ENCODE results near the gene SYNPO.

The SYNPO gene

DNA sequence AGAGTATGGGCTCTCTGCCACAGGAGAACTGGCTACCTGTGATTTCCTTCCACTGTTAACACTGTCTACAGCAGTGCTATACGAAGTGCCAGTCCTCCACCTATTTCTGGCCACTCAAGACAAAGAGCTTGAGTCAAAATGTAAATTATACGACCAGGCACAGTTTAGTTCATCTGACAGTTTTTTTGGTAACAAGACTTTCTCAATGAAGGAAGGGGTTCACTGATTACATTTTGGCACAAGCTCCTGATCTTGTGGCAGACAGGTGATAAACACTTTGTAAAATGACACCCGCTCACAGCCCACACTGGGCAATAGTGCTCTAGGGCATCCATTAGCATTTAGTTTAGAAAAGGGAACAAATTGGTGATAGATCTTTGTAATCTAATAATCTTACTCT is 51.8 kb downstream of the SYNPO start:
- H3K4me3 ChIP-seq (ENCODE audit: low read depth, low read length), result no peak overlapping the region
- TF ChIP-seq, protein P1, sequence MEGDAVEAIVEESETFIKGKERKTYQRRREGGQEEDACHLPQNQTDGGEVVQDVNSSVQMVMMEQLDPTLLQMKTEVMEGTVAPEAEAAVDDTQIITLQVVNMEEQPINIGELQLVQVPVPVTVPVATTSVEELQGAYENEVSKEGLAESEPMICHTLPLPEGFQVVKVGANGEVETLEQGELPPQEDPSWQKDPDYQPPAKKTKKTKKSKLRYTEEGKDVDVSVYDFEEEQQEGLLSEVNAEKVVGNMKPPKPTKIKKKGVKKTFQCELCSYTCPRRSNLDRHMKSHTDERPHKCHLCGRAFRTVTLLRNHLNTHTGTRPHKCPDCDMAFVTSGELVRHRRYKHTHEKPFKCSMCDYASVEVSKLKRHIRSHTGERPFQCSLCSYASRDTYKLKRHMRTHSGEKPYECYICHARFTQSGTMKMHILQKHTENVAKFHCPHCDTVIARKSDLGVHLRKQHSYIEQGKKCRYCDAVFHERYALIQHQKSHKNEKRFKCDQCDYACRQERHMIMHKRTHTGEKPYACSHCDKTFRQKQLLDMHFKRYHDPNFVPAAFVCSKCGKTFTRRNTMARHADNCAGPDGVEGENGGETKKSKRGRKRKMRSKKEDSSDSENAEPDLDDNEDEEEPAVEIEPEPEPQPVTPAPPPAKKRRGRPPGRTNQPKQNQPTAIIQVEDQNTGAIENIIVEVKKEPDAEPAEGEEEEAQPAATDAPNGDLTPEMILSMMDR (conservative IDR thresholded peaks at IDR 0.05; ENCODE audit: low read depth, low read length), result no peak
- DNase-seq (ENCODE audit: low read depth), result no peak

DNA sequence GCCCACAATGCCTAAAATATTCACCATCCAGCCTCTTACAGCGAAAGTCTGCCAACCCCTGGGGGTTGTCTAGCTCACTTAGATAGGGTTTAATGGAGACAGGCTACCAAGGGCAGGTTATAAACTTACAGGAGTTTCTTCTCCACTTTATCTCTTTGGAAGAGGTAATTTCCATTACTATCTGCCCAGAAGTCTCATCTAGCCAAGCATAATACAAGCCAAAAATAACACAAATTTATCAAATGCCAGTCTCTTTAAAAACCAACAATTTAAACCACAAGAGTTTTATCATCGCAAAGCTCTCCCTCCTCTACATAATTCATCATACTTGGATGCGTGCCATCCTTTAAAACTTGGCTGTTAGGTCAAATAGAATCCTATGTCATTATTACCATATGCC is 54.2 kb downstream of the SYNPO start:
- TF ChIP-seq, protein P1 (conservative IDR thresholded peaks at IDR 0.05; ENCODE audit: low read depth, low read length), result no peak
- peak; percentile 53 for DNase-seq (ENCODE audit: low read depth)
- H3K4me3 ChIP-seq (ENCODE audit: low read depth, low read length), result no peak overlapping the region

DNA sequence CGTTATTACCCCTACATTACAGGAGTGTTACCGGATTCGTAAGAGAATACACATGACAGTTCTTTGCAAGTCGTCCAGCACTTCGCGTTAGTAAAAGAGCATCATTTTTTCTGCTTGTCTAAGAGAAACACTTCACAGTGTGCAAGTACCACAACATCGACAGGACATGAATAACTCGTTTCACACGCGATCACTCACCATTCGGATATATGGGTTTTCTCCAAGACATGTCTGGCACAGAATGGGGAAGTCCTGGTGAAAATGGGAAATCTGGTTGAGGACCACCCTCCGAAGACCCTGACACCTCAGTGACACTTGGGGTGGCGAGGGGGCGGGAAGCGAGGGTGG is 59.8 kb downstream of the SYNPO start:
- DNase-seq (ENCODE audit: low read depth), result no peak
- TF ChIP-seq, protein P1 (conservative IDR thresholded peaks at IDR 0.05; ENCODE audit: low read depth, low read length), result no peak

DNA sequence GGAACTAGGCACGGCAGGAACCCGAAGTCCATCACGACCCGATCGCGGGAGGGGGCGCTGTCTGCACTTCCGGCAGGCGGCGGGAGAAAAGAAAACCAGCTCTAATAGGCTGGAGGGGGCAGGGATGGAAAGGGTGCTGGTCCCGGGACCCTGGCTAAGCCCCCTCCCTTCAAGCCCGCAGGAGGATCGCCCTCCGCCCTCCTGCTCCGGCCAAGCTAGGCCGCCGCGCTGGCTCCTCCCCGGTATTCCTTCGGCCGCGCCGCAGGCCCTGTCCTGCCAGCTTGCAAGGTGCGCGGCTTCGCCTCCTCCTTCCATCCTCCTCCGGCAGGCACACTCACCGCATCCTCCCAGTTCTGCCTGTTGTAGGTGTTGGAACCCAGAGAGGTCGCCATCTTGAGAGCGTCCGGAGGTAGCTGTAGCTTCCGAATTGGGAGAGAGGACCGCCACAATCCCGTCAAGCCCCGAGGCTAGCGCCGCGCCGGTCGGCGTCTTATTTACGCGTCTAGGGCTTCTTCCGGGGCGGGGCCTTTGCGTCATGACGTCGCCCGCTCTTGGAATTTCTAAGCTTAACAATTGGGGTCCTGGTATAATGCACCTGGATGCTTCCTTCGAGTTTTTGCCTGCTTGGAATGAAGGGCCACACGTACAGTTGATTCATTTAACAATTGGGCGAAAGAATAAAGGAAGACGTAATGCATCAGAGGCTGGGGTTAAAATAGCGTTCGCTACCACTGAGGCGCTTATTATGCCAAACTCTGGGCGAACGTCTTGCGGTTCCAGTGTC is 60.3 kb downstream of the SYNPO start, which contains the start of gene RBM22:
TSS of gene RBM22 (minus strand) at position 469 of the 784 bp plus-strand sequence. CDS start at position 392, 77 bp downstream.
- TF ChIP-seq, protein P1 (conservative IDR thresholded peaks at IDR 0.05; ENCODE audit: low read depth, low read length), result peak; percentile 76
- peak; percentile 90 for DNase-seq (ENCODE audit: low read depth)
- peak within 1 kb of the TSS; percentile 100 for H3K4me3 ChIP-seq (ENCODE audit: low read depth, low read length)

More for the DNA sequence above, 59.8 kb downstream of the SYNPO start:
- H3K4me3 ChIP-seq (ENCODE audit: low read depth, low read length), result peak overlapping the region; percentile 100

DNA sequence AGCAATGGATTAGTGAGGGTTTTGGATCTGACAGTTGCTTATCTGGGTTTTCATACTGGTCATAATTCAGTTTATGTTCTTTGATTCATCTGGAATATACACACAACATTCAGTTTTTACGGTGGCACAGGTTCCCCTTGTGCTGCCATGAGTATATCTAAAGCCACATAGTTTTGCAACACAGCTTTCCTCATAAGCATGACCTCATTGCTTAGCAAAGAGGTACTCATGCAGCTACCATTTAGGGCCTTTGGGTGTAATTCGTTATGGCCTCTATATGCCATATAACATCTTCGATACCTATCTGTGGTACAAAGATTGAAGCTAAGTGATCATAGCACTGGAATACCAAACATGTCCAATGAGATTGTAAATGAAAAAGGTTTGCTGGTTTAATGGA is 63.3 kb downstream of the SYNPO start:
- H3K4me3 ChIP-seq (ENCODE audit: low read depth, low read length), result no peak overlapping the region
- TF ChIP-seq, protein P1 (conservative IDR thresholded peaks at IDR 0.05; ENCODE audit: low read depth, low read length), result no peak
- peak; percentile 13 for DNase-seq (ENCODE audit: low read depth)

DNA sequence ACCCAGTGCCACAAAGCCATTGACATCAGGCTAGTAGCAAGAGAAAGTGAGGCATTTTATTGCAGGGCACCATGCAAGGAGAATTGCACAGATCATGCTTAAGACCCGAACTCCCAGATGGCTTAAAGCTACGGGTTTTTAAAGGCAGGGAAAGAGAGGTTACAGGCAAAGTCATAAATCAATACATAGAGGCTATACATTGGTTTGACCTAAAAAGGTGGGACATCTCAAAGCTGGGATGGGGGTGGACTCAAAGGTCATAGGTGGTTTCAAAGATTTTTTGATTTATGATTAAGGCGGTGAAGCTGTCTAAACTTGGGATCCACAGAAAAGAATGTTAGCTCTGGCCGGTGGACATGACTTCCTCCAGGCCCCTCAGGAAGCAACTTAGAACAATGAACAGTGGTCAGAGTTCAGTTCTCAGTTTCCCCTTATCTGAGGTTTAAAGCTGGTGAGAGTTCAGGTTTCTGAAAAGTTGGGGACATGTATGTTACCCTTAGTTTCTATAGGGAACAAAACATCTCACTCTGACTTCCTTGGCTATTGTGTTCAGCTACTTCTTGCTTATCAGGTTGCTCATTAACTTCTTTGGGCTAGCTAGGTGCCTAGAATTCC is 66.4 kb downstream of the SYNPO start:
- no peak overlapping the region for H3K4me3 ChIP-seq (ENCODE audit: low read depth, low read length)
- TF ChIP-seq, protein P1 (conservative IDR thresholded peaks at IDR 0.05; ENCODE audit: low read depth, low read length), result no peak
- no peak for DNase-seq (ENCODE audit: low read depth)
